Measurements from ENCODE around the gene SART3. TPM values are rescaled to one million over a fixed set of nuclear protein-coding genes. Genes with fewer than 3 reads are reported as not detected.
A peak's percentile ranks its signal among the peaks of the same experiment; 100 is the strongest.

Gene SART3
- total and polyA plus RNA-seq, 2 of the 4 experiments (the other 2 are of a cell fraction) = 22.6 to 37.8 TPM

DNA sequence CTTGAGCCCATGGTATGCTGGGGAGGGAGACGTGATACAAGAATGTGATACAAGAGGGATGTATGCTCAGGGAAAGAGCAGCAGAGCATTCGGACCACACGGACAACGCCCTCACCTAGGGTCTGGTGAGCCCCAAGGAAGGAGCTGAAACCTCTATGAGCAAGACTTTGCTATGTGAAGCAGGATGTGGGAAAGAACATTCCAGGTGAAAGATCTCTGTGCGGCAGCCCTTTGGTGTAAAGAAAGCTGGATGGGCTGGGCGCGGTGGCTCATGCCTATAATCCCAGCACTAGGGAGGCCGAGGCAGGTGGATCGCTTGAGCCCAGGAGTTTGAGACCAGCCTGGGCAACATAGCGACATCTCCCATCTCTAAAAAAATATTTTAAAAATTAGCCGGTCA is 62.8 kb downstream of the SART3 start:
- TF ChIP-seq POLR2A (IDR thresholded peaks at IDR 0.05; ENCODE audit: low read depth, low read length) = no peak
- no peak for TF ChIP-seq USF2 (IDR thresholded peaks at IDR 0.05; ENCODE audit: low read depth, low read length)
- no peak for TF ChIP-seq FOS (IDR thresholded peaks at IDR 0.05; ENCODE audit: low read depth, low read length)
- no peak for TF ChIP-seq NFE2L2 (IDR thresholded peaks at IDR 0.05; ENCODE audit: low read depth, low read length)
- no peak for TF ChIP-seq CHD1 (IDR thresholded peaks at IDR 0.05; ENCODE audit: low read depth, low read length)
- no peak for TF ChIP-seq BHLHE40 (IDR thresholded peaks at IDR 0.05; ENCODE audit: low read depth, low read length)
- TF ChIP-seq RCOR1 (IDR thresholded peaks at IDR 0.05; ENCODE audit: insufficient replicate concordance, low read length) = no peak
- TF ChIP-seq RAD21 (IDR thresholded peaks at IDR 0.05; ENCODE audit: low read length) = no peak
- no peak for TF ChIP-seq MXI1 (IDR thresholded peaks at IDR 0.05; ENCODE audit: borderline replicate concordance, low read depth, low read length)
- no peak for TF ChIP-seq SMC3 (IDR thresholded peaks at IDR 0.05; ENCODE audit: low read depth, low read length)
- TF ChIP-seq, protein P1, sequence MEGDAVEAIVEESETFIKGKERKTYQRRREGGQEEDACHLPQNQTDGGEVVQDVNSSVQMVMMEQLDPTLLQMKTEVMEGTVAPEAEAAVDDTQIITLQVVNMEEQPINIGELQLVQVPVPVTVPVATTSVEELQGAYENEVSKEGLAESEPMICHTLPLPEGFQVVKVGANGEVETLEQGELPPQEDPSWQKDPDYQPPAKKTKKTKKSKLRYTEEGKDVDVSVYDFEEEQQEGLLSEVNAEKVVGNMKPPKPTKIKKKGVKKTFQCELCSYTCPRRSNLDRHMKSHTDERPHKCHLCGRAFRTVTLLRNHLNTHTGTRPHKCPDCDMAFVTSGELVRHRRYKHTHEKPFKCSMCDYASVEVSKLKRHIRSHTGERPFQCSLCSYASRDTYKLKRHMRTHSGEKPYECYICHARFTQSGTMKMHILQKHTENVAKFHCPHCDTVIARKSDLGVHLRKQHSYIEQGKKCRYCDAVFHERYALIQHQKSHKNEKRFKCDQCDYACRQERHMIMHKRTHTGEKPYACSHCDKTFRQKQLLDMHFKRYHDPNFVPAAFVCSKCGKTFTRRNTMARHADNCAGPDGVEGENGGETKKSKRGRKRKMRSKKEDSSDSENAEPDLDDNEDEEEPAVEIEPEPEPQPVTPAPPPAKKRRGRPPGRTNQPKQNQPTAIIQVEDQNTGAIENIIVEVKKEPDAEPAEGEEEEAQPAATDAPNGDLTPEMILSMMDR (conservative IDR thresholded peaks at IDR 0.05; ENCODE audit: low read depth, low read length) = no peak
- TF ChIP-seq, protein P2, sequence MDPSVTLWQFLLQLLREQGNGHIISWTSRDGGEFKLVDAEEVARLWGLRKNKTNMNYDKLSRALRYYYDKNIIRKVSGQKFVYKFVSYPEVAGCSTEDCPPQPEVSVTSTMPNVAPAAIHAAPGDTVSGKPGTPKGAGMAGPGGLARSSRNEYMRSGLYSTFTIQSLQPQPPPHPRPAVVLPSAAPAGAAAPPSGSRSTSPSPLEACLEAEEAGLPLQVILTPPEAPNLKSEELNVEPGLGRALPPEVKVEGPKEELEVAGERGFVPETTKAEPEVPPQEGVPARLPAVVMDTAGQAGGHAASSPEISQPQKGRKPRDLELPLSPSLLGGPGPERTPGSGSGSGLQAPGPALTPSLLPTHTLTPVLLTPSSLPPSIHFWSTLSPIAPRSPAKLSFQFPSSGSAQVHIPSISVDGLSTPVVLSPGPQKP (IDR thresholded peaks at IDR 0.05; ENCODE audit: borderline replicate concordance, low read depth, low read length) = no peak
- TF ChIP-seq MAZ (IDR thresholded peaks at IDR 0.05; ENCODE audit: borderline replicate concordance, low read depth, low read length) = no peak
- TF ChIP-seq CEBPB (IDR thresholded peaks at IDR 0.05; ENCODE audit: low read depth, low read length) = no peak
- no peak for TF ChIP-seq MAFK (IDR thresholded peaks at IDR 0.05; ENCODE audit: low read depth, low read length)
- TF ChIP-seq RFX5 (IDR thresholded peaks at IDR 0.05; ENCODE audit: low read depth, low read length) = no peak
- in situ Hi-C loops (cut with MboI; ENCODE audit: low sequenced_read_pairs) = no loop called here
- Histone ChIP-seq H3K36me3 (ENCODE audit: control insufficient read depth, insufficient read depth, low read length) (no peaks in the 10 kb centered on the region), H3K79me1 (ENCODE audit: low read depth in 1 of 2, low read length in 2 of 2) (no peaks in the 10 kb centered on the region), H2AK9ac (replicated peaks; ENCODE audit: low read depth, low read length, poor library complexity) (no peak overlapping the region), H3K18ac (ENCODE audit: low read depth, low read length) (no peak overlapping the region), H4K20me1 (ENCODE audit: insufficient read depth, low read length) (no peaks in the 10 kb centered on the region), H3K4me2 (ENCODE audit: low read depth, low read length) (no peak overlapping the region), H2BK15ac (ENCODE audit: low read depth, low read length) (no peak overlapping the region), H3K23ac (ENCODE audit: low read depth, low read length) (no peak overlapping the region), H4K8ac (ENCODE audit: low read depth in 2 of 2, low read length in 2 of 2) (no peak overlapping the region), H2AK5ac (ENCODE audit: low read depth, low read length) (no peak overlapping the region), H3K4me3 (ENCODE audit: insufficient read depth, low read depth, low read length) (no peak overlapping the region), H3K4ac (ENCODE audit: low read depth, low read length) (no peak overlapping the region), H2AFZ (replicated peaks; ENCODE audit: low read length, poor library complexity) (peak overlapping the region; percentile 58), H2BK20ac (ENCODE audit: low read depth, low read length) (no peak overlapping the region), H3K14ac (replicated peaks; ENCODE audit: low read depth, low read length) (no peak overlapping the region), H3K27ac (ENCODE audit: insufficient read depth, low read length) (no peak overlapping the region), H2BK120ac (ENCODE audit: low read depth, low read length) (no peak overlapping the region), H4K5ac (ENCODE audit: low read depth, low read length) (no peak overlapping the region), H3K56ac (ENCODE audit: extremely low read depth, insufficient read depth, low read length) (no peak overlapping the region), H3K9me3 (ENCODE audit: control insufficient read depth, insufficient read depth, low read length) (no peaks in the 10 kb centered on the region), H3K27me3 (ENCODE audit: control insufficient read depth, insufficient read depth, low read length) (no peaks in the 10 kb centered on the region), H3K9me1 (ENCODE audit: insufficient read depth, low read length) (peaks cover 2% of the 10 kb centered on the region; the same call in 1 of the 2 replicates), H4K91ac (ENCODE audit: insufficient read depth, low read depth, low read length) (no peak overlapping the region), H3K9ac (ENCODE audit: low read depth, low read length) (no peak overlapping the region), H2BK5ac (ENCODE audit: low read depth, low read length, poor library complexity, severe bottlenecking) (no peak overlapping the region), H3K4me1 (ENCODE audit: control insufficient read depth, insufficient read depth, low read length) (no peaks in the 10 kb centered on the region)
- ChIA-PET POLR2A (ENCODE audit: unreplicated experiment) (no interaction called here), CTCF (interaction anchor here (1.1 kb wide), 1 partner anchor 316 kb away, joined by 3 read pairs; no protein-coding TSS in a partner anchor)
- BruUV-seq (replicated peaks) = no TSS peak
- dilution Hi-C loops (cut with HindIII; ENCODE audit: low sequenced_read_pairs, unreplicated experiment) = no loop called here
- ATAC-seq (ENCODE audit: low read depth) (no peak), DNase-seq (no peak)
- intact Hi-C loops (cut with micrococcal nuclease) = no loop called here
- 64% methylated on average over 5 of the region's 11 CpGs; no CpG with 5 or more reads in 1 of the 2 experiments for WGBS, 2 experiments (ENCODE audit: extremely low coverage in 2 of 2, insufficient read length in 1 of 2)

All from IMR-90 (cell line).